ENCODE measurements around the gene ACTR3C.
"Not testable (repeated sequence)": the region's sequence is repeated elsewhere in the genome, so short reads cannot be mapped to it uniquely, and the experiment has no call there.

The ACTR3C gene

DNA sequence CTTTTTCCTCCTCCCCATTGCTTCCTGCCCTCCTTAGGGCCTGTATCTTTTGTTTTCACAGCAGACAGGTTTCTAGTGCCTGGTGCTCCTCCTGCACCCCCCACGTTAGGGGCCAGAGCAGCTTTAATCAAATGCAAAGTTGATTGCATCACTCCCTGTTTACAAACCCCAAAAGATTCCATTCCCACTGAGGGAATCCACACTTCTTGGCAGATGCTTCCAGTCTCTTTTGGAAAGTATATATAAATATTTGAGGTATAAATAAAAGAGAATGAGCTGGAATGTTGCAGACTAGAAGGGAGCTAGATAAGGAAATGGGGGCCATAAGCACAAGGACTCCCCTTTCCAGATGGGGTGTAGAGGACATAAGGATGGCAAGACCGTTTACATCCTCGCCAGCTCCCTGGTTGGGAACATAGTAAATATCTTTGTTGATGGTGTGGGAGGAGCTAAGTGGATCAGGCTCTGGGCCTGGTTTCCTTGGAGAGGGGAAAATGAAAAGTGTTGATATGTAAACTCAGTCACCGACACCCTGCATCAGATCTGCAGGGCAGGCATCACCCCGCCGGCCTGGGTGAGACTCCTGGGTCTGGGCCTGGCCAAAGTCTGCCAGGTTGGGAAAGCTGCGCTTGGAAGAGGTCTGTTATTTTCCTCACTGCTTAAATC, 11.9 kb upstream of the ACTR3C start:
- DNase-seq: no peak

DNA sequence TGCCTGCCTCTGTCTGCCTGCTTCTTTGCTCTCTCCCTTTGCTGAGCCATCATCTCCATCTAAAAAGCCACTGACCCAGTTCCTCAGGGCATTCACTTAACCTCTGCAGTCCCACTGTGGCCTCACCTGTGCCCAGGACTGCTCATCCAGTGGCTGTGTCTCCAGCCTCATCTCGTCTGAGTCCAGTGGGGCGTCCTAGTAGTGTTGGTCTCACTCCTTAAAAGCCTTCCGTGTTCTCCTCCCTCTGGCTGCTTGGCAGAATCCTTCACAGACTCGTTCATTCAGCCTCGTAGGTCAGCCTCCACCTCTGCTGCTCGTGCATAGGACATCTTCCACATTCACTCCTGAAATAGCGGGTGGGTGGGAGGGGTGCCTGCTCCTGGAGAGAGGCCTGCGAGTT, 10.8 kb upstream of the ACTR3C start:
- no peak for DNase-seq

DNA sequence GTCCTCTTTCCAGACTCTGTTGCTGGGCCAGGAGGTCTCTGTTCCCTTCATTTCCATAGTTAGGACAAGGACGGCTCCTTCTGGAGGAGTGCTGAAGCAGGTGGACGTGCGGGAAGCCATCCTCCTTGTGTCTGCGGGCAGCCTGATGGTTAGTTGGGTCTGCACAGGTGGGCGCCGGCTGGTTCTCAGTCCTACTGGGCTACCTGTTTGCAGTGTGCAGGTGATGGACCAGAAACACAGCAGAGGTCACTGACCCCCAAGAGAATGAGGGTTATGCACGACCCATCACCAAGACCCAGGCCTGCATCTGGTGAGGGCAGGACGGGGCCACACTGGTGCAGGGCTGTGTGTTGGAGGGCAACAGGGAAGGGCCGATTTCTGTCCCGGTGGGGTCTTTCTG, 10.3 kb upstream of the ACTR3C start:
- DNase-seq: no peak

DNA sequence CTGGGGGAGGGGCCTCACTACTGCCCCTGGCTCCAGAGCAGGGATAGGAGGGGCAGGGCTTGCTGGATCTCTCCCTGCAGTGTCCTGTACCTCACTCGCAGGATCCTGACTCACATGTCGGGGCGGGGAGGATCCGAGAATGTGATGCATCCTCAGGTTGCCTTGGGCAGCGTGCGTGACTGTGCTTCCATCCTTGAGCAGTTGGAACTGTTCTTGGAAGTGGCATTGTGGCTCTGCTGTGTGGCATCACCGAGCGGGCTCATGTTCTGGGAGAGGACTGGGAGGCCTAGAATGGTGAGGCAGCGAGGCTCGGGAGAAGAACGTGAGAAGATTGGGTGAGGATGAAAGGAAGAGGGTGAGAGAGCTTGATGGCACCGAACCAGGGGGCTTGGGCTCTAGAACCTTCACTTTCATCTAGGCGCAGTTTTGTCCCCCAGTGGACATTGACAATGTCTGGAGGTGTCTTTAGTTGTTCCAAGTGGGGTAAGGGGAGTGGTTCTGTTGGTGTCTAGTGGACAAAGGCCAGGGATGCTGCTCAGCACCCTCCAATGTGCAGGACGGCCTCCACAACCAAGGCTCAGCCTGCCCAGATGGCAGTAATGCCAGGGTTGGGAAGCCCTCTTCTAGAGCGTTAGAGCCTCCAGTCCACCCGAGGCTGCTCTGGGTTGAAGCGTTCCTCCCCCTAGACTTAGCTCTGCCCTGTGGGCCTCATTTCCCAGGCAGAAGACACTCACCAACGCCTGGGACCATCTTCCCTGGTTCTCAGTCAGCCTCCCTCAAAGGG, 9.7 kb upstream of the ACTR3C start:
- no peak for DNase-seq

DNA sequence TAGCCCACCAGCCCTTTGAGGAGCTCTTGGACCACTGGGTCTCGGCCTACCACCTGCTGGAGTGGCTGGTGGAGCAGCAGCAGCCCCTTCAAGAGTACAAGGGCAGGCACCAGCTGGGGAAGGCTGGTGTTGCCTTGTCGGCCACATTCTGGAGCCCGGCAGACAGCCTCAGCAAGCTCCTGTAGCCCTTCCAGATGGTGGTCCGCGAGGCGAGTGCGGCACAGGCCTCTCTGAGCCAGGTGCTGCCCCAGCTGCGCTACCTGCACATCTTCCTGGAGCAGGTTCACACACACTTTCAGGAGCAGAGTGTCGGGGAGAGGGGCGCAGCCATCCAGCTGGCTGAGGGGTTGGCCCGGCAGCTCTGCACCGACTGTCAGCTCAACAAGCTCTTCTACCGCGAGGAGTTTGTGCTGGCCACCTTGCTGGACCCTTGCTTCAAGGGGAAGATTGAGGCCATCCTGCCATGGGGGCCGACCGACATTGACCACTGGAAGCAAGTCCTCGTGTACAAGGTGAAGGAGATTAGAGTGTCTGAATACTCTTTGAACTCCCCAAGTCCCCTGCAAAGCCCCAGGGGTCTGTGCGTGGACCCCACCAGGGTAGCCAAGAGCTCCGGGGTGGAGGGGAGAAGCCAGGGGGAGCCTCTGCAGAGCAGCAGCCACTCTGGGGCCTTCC, 7.0 kb upstream of the ACTR3C start:
- no peak for DNase-seq

DNA sequence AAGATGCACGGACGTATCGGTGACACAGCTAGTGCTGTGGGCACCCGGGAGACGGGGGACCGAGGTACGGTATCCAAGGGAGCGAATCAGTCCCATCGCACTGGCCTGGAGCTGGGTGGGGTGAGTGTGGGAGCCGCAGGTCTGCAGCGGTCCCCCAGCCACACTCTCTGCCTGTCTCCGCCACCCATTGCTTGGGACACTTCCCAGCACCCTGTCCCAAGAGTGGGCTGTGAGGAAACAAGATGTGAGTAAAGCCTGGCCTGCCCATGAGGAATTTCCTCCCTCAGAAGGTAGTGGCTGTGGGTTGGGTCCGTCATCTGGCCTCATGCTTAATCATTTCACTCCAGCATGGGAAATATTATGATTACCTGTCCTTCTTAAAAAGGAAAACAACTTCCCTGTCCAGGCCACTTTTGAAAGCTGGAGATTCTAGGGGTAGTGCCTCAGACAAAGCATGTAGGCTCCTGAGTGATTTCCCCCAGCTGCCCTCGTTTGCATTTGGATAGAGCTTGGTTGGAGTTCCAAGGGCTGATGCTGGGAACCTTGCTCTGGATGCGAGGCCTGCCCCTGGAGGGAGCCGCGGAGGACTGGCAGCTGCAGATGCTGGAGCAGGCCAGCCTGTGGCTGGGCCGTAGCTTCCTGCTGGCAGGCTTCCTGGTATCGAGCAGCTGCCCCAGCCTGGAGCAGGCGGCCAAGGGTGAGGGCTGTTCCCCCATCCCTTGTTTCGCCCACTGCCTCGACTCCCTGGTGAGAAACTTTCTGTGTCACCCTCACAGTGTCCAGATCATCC, 6.2 kb upstream of the ACTR3C start:
- DNase-seq: no peak

DNA sequence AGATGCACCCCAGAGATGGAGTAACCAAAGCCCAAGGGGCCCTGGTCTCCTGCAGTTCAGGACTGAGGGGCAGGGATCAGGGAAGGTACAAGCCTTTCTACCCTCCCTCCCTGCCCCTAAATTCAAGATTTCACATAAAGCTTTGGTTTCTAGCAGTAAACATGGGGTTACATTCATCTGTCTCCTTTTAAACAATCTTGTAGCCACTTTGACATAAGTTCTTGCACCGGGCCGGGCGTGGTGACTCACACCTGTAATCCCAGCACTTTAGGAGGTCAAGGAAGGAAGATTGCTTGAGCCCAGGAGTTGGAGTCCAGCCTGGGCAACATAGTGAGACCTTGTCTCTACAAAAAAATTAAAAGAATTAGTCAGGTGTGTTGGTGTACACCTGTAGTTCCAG, 4.0 kb upstream of the ACTR3C start:
- DNase-seq: no peak

DNA sequence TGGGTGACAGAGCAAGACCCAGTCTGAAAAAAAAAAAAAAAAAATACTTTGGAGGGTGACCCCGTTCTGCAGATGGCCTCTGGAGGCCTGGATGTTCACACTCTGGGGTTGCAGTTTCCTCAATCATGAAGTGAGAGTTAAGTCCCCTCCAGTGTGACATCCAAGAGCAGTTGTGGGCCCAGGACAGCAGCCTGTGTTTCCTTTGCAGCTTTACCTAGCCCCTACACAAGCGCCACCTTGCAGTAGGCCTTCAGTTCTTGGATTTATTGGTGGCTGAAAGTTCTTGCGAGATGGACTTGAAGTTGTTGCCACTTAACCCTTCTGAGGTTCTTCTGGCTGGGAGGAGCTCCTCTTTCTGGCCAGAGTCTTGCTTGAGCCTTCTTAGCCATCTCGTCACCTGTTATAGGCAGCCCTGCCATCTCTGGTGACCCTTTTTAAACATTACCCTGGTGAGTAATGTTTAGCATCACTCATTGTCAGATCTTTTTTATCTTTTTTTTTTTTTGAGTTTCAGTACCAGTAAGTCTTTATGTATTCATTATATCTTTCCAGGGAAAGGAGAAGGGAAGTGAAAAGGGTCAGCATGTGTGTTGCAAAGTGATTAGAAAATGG, 3.4 kb upstream of the ACTR3C start:
- DNase-seq: no peak

DNA sequence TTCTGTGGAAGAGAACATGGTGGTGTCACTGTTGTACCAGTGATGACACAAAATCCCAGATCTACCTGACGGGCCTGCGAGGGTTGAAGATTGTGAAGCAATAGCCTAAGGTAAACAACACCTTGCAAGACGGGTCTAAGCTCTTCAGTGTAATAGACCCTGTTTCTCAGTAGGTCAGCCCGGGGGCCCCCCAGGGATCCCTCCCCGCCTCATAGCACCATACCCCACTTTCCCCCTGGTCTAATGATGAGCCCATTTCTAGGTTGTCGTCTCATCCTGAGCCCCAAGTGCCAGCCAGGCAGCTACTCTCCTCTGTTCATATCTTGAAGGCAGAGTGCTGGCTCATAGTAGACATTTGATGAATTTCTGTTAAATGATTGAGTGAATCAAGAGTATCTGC, 2.6 kb upstream of the ACTR3C start:
- no peak for DNase-seq

DNA sequence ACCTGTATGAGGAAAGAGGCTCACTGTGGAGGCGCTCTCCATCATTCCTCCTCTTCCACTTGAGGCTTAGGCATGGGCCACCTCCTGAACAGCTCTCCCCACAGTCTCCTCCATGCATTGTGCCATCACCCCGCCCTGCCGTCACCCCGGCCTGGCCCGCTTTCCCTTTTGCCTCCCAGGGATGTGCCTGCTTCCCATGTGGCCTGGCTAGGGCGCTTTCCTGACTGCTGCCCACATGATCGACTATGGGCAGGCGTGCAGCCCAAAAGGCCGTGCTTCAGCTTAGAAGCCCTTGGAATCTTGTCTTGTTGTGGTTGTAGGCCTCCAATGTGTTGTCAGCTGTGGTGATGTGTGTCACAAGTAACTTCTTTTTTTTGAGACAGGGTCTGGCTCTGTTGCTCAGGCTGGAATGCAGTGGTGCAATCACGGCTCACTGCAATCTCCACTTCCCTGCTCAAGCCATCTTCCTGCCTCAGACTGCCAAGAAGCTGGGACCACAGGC, 1.8 kb upstream of the ACTR3C start:
- DNase-seq: no peak

DNA sequence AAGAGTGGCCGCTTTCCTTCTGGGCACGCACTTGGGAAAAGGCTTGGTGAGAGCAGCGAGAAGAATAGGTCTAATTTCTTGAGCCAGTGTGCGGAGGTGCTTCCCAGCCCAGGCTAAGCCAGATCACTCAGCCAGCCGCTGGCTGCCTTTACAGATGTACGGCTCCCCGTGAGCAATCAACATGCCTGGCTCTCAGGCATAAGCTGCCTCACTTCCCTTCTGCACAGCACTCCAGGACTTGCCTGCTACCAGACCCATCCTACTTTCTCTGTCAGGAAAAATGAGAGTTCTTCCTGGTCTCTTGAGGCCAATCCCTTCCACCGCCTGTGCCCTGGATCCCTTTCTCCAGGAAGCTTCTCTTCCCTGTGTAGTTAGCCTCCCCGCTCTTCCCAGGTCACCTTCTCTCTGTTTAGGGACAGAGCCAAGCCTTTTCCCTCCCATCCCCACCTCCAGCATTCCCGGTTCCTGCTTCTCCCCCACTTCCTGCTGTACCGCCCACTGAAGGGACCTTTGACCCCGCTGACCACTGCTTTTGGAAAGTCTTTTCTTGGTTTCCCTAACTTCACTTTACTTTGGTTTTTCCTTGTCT, 1.1 kb upstream of the ACTR3C start:
- no peak for DNase-seq

DNA sequence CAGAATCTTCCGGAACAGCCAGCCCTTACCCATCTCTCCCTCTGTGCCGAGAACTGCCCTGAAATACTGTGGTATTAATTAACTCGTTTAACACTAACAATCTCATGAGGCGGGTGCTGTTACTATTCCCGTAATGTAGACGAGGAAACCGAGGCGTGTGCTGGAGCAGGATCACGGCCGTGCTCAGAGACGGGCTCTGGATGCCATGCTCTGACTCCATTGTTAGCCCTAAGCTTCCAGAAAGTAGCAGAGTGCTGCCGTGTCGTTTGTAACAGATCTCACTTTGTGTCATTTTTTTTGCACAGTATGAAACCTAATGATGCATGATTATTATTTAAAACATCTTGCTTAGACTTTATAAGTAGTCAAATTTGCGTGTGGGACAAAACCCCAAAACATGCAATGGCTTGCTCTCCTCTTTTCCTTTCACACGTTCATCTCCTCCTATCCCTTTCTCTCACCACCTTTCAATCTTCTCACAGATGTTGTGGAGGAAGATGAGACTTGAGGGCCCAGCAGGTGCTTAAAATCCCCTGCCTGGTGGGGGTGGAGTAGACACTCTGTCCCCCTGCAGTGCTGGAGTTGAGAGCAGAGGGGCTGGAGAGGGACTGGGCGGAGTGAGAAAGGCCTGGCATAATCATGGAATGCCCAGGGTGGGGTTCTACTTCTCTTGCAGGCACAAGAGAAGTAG, 482 bp upstream of the ACTR3C start:
- peak; percentile 21 for DNase-seq

DNA sequence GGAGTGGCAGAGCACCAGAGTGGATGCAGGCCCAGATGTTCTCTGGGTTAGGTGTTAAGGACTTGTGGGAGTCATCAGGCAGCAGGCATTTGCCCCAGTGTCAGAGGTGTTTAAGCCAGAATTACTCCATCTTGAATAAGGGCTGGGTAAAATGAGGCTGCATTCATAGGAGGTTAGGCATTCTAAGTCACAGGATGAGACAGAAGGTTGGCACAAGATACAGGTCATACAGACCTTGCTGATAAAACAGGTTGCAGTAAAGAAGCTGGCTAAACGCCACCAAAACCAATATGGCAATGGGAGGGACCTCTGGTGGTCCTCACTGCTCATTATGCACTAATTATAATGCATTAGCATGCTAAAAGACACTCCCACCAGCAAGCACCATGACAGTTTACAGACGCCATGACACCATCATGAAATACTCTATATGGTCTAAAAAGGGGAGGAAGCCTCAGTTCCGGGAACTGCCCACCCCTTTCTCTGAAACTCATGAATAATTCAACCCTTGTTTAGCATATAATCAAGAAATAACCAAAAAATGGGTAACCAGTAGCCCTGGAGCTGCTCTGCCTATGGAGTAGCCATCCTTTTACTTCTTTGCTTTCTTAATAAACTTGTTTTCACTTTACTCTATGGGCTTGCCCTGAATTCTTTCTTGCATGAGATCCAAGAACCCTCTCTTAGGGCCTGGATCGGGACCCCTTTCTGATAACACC, 1.1 kb downstream of the ACTR3C start:
- DNase-seq: peak; percentile 1

DNA sequence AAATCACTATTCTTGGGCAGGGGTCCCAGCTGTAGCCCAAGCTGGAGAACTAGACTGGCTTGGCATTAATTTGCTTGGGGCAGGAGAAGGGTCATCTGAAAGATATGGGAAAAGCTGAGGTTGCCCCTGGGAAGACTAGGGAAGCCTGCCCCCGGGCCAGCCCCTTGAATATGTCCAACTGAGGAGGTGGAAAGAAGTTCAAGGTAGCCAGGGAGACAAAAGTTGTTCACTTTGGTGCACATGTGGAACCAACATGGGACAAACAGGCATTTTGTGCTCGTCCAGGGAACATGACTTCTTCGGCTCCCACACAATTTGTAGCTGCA, 1.6 kb downstream of the ACTR3C start:
- DNase-seq: no peak

DNA sequence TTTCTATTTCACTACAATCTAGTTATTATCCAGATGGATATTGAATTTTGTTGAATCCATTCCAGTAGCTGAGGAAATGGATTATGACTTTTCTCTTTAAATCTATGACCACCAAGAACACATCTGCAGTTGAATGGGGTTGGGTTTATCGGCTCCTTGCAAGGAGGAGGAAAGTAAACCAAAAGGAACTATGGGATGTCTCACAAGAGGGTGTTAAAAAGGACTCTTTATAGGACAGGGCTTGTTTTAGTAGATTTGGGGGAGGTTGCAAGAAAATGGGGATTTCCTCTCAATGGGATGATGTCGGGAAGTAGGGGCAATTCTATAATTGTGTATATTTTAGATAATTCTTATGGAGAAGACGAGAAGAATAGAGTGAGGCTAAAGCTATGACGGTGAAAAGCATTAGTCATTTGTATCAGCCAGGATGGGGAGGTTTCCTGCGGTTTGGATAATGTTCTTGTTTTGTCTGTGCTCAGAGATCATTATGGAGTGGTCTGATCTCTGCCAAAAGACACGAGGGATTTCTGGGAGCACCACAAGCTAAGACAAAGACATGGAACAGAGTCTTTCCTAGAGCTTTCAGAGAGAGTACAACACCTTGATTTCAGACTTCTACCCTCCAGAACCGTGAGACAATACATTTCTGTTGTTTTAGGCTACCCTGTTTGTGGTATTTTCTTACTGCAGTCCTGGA, 5.4 kb downstream of the ACTR3C start:
- no peak for DNase-seq

DNA sequence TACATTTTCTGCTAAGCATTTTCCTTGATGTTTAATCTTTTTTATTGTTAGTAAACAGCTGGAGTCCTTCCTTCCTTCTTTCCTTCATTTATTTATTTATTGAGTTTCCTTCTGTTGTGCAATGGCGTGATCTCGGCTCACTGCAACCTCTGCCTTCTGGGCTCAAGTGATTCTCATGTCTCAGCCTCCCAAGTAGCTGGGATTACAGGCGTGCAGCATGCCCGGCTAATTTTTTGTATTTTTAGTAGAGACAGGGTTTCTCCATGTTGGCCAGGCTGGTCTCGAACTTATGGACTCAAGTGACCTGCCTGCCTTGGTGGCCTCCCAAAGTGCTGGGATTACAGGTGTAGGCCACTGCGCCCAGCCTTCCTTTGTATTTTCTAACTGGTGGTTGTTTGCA, 6.4 kb downstream of the ACTR3C start:
- not testable (repeated sequence) for DNase-seq

DNA sequence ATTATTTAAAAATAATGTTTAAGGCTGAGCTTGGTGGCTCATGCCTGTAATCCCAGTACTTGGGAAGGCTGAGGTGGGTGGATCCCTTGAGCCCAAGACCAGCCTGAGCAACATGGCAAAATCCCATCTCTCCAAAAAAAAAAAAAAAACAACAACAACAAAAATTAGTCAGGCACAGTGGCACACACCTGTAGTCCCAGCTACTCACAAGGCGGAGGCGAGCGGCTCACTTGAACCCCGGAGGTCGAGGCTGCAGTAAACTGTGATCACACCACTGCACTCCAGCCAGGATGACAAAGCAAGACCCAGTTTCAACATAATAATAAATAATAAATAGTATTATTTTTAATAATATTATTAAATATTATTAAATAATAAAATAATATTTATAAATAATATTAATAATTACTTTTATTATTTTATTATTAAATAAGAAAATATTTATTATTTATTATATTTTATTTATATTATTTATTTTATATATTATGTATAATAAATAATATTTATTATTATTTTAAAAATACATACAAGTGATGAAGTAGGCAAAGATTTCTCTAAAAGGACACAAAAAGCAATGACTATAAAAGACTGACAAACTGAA, 8.6 kb downstream of the ACTR3C start:
- DNase-seq: no peak

DNA sequence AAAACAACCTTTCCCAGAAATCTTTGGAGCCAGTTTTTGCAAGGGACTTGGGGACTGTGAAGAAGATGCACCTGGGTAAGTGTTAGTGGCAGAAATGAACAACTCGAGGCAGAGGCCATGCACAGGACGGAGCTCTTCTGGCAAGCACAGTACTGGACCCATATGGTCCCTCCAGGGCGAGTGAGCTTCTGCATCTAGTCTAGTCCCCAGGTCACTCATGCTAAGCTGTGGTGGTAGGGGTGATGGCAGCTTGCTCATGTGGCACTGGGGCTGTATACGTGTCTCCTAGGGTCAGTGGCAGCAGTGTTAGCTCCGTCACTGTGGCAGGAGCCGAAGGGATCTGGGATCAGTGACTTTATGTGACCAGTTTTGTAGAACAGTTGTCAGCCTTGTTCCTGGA, 9.5 kb downstream of the ACTR3C start:
- no peak for DNase-seq

DNA sequence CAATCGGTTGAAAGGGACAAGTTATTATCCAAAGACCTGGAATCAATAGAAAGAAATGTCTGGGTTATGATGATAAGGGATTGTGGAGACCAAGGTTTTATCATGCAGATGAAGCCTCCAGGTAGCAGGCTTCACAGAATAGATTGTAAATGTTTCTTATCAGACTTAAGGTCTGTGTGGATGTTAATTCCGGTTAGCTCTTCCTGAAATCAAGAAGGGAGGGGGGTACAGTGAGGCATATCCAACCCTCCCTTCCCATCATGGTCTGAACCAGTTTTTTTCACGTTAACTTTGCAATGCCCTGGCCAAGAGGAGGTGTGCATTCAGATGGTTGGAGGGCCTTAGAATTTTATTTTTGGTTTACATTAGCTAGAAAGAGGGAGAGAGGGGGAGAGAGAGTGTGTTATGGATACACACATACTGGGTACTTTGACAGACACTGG, 10.0 kb downstream of the ACTR3C start:
- DNase-seq: no peak

Measured in NCI-H2171 (cell line).